GM18505 (cell line): Measurements from ENCODE around the gene SLC39A13.

Experiments
- ATAC-seq: cut with Tn5 transposase; IDR thresholded peaks from one replicate; pipeline ENCODE4 v1.9.1; 2021; ENCODE audit not compliant: unreplicated experiment
- POLR2A ChIP-seq: IDR thresholded peaks from 4 replicates; pipeline ENCODE4 v1.6.1; 2011; ENCODE audit warnings: borderline replicate concordance; ENCODE audit not compliant: insufficient read depth, insufficient read length; ENCODE audit errors: extremely low read depth

Gene SLC39A13

DNA sequence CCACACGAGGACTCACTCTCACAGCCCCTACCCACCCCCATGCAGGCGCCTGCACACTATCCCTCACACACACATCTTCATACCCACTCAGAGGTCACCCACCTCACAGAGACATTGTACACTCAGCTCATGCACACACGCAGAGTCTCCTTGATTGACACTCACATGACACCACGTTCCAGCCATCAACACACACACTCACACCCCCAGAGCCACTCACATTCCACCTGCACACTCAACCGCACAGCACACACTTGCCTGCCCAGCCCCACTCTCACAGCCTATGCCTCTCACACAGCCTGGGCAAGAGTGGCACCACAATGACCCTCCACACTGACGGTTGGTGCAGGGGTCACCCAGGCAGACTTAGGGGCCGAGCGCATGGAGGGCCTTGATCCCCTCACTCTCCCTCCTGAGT lies 32.3 kb upstream of the SLC39A13 start:
- ATAC-seq: no peak
- no peak for TF ChIP-seq POLR2A

GRCh38 chr11:47376525-47377371 lies 31.6 kb upstream of the SLC39A13 start:
- TF ChIP-seq POLR2A: no peak
- ATAC-seq: no peak

- no peak for TF ChIP-seq POLR2A
- no peak for ATAC-seq
Observed at GRCh38 chr11:47377571-47378009, 30.8 kb upstream of the SLC39A13 start.

GRCh38 chr11:47378010-47378835 lies 30.2 kb upstream of the SLC39A13 start, which contains the start of gene SPI1:
Gene SPI1, minus strand, starts transcription at chr11:47378547. Its CDS starts 194 bp downstream, at chr11:47378353.
- peak; percentile 69 for ATAC-seq
- peak; percentile 88 for TF ChIP-seq POLR2A

GRCh38 chr11:47378836-47379170 lies 29.6 kb upstream of the SLC39A13 start:
- TF ChIP-seq POLR2A: no peak
- no peak for ATAC-seq

- ATAC-seq: no peak
Observed at GRCh38 chr11:47379317-47379716, 29.1 kb upstream of the SLC39A13 start.

GRCh38 chr11:47380078-47380477 lies 28.3 kb upstream of the SLC39A13 start:
- TF ChIP-seq POLR2A: no peak
- no peak for ATAC-seq

More at GRCh38 chr11:47379317-47379716, 29.1 kb upstream of the SLC39A13 start:
- no peak for TF ChIP-seq POLR2A

DNA sequence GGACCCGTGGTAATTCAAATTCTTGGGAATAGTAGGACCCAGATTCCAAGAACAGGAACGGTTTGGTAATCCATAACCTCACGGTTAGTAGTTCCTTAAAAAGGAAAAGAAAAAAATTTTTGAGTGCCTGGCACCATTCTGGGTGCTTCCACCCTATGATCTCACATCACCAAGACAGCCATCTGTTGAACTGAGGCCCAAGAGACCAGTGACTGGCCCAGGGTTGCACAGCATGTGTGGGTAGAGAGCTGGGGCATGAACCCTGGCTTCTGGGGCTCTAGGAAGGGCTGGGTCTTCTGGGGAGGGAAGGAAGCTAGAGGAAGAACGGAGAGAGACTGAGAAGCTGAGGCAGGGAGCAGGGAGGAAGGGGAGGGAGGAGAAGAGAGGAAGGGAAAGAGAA lies 25.3 kb upstream of the SLC39A13 start:
- no peak for ATAC-seq

GRCh38 chr11:47384498-47384897 lies 23.9 kb upstream of the SLC39A13 start:
- ATAC-seq: no peak
- no peak for TF ChIP-seq POLR2A

More for the DNA sequence above, 25.3 kb upstream of the SLC39A13 start:
- TF ChIP-seq POLR2A: no peak

DNA sequence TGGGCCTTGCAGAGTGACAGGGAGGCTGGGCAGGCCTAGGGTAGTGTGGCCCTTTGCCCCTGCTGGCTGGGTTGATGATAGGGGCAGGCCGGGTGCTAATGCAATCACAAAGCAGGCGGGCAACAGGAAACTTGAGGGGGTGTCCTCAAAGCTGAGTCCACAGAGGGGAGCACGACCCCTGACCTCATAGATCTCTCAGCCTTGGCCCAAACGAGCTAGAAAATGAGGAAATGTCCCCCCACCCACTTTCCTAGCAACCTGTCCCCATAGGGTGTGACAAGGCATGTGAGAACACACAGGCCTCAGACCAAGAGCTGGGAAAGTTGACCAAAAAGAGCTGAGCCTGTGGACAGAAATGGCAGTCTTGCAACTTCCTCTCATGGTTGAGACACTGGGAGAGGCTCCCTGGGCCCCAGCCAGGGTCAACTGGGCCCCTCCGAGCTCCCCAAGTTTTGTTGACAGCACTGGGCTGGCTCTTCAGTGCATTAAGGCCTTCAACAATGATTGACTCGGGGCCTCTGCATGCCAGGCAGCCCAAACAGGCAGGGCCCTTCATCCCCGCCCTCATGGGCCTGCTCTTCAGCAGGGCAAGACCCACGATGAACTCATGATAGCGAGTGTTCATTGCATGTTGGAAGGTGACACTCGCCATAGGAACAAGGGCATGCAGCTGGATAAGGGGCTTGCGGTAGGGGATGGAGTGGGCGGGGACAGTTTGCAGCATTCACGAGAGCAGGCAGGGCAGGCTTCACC lies 20.3 kb upstream of the SLC39A13 start:
- no peak for ATAC-seq
- no peak for TF ChIP-seq POLR2A

- no peak for ATAC-seq
- TF ChIP-seq POLR2A: no peak
Observed at GRCh38 chr11:47388697-47389576, 19.5 kb upstream of the SLC39A13 start.
